HG03039 (cell line): Measurements from ENCODE around the gene CDH20.
A peak's percentile ranks its signal among the peaks of the same experiment; 100 is the strongest.

ENCODE experiments used
- ATAC-seq: cut with Tn5 transposase; IDR thresholded peaks from one replicate; pipeline ENCODE4 v1.9.1; 2021; ENCODE audit warnings: mild to moderate bottlenecking, moderate library complexity; ENCODE audit not compliant: unreplicated experiment

The CDH20 gene

GRCh38 chr18:61419763-61420162, 86.5 kb downstream of the CDH20 start:
- ATAC-seq, result no peak

- no peak for ATAC-seq
These were observed 87.1 kb downstream of the CDH20 start for GRCh38 chr18:61420218-61420885.

- no peak for ATAC-seq
These were observed 93.3 kb downstream of the CDH20 start for GRCh38 chr18:61426492-61427053.

GRCh38 chr18:61428266-61428665, 95.0 kb downstream of the CDH20 start:
- ATAC-seq, result no peak

GRCh38 chr18:61432590-61432989, 99.4 kb downstream of the CDH20 start:
- no peak for ATAC-seq

GRCh38 chr18:61435064-61435652, 101.9 kb downstream of the CDH20 start:
- ATAC-seq, result peak; percentile 54

GRCh38 chr18:61443081-61443725, 110.0 kb downstream of the CDH20 start:
- ATAC-seq, result no peak

GRCh38 chr18:61448316-61448715, 115.1 kb downstream of the CDH20 start:
- ATAC-seq, result no peak

- no peak for ATAC-seq
These were observed 126.8 kb downstream of the CDH20 start for GRCh38 chr18:61459896-61460648.

GRCh38 chr18:61464551-61465142, 131.4 kb downstream of the CDH20 start:
- no peak for ATAC-seq

- ATAC-seq, result no peak
These were observed 133.5 kb downstream of the CDH20 start for GRCh38 chr18:61466736-61467135.

- no peak for ATAC-seq
These were observed 136.9 kb downstream of the CDH20 start for GRCh38 chr18:61470031-61470674.

GRCh38 chr18:61471541-61471940, 138.3 kb downstream of the CDH20 start:
- no peak for ATAC-seq

- ATAC-seq, result no peak
These were observed 138.7 kb downstream of the CDH20 start for GRCh38 chr18:61471942-61472341.

GRCh38 chr18:61474341-61474740, 141.1 kb downstream of the CDH20 start:
- no peak for ATAC-seq

- ATAC-seq, result no peak
These were observed 141.7 kb downstream of the CDH20 start for GRCh38 chr18:61474918-61475317.

- ATAC-seq, result no peak
These were observed 142.7 kb downstream of the CDH20 start for GRCh38 chr18:61475931-61476330.

- no peak for ATAC-seq
These were observed 156.1 kb downstream of the CDH20 start for GRCh38 chr18:61489334-61489733.

- ATAC-seq, result no peak
These were observed 163.1 kb downstream of the CDH20 start for GRCh38 chr18:61496374-61496773.

GRCh38 chr18:61497422-61497821, 164.2 kb downstream of the CDH20 start:
- no peak for ATAC-seq
